ENCODE measurements around the gene ODF4.

ODF4 gene

DNA sequence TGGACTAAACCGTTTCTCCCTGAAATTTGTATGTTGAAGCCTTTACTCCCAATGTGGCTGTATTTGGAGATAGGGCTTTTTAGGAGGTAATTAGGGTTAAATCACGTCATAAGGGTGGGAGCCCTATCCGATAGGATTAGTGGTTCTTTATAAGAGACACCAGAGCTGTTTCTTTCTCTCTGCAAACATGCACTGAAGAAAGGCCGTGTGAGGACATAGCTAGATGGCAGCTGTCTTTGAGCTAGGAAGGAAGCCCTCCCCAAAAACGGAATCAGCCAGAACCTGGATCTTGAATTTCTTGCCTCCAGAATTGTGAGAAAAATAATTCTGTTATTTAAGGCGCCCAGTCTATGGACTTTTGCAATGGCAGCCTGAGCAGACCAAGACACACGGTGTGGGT is 14.1 kb downstream of the ODF4 start:
- TF ChIP-seq, protein P1, sequence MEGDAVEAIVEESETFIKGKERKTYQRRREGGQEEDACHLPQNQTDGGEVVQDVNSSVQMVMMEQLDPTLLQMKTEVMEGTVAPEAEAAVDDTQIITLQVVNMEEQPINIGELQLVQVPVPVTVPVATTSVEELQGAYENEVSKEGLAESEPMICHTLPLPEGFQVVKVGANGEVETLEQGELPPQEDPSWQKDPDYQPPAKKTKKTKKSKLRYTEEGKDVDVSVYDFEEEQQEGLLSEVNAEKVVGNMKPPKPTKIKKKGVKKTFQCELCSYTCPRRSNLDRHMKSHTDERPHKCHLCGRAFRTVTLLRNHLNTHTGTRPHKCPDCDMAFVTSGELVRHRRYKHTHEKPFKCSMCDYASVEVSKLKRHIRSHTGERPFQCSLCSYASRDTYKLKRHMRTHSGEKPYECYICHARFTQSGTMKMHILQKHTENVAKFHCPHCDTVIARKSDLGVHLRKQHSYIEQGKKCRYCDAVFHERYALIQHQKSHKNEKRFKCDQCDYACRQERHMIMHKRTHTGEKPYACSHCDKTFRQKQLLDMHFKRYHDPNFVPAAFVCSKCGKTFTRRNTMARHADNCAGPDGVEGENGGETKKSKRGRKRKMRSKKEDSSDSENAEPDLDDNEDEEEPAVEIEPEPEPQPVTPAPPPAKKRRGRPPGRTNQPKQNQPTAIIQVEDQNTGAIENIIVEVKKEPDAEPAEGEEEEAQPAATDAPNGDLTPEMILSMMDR (IDR thresholded peaks at IDR 0.05; ENCODE audit: control insufficient read depth, extremely low read depth, insufficient read depth) = no peak
- H3K4me3 ChIP-seq (ENCODE audit: low read depth, low read length) = no peak overlapping the region
- no peak for DNase-seq (ENCODE audit: low read depth)

DNA sequence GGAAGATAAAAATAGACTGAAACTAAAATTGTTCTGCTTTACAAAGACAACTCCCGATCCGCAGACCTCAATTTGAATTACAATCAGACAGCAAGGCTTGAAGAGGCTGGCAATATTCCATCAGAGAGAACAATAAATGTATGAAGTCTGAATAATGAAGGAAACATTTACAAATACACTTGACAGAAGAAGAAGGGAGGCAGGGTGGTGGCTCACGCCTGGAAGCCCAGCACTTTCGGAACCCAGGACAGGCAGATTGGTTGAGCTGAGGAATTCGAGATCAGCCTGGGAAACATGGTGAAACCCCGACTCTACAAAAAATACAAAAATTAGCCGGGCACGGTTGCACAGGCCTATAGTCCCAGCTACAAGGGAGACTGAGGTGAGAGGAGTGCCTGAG is 14.6 kb downstream of the ODF4 start:
- H3K4me3 ChIP-seq (ENCODE audit: low read depth, low read length) = no peak overlapping the region
- TF ChIP-seq, protein P1 (IDR thresholded peaks at IDR 0.05; ENCODE audit: control insufficient read depth, extremely low read depth, insufficient read depth) = no peak
- DNase-seq (ENCODE audit: low read depth) = no peak

DNA sequence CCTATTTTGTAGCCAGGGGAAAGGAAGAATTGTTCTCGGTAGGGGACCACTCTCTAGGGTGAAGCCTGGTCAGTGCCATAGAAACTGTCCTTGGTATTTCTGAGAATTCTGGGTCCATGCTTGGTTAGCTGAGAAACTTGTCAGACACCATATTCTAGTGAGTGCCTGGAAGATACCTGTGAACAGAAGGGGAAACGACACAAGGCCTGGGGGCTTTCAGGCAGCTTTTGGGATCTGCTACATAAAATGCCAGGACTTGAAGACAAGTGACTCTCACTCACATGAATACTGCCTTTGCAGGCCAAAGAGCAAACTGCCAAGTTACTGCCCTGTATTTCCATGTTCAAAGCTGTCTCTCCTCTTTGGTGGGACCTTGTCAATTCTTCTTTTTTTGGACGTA is 18.3 kb downstream of the ODF4 start:
- TF ChIP-seq, protein P1 (IDR thresholded peaks at IDR 0.05; ENCODE audit: control insufficient read depth, extremely low read depth, insufficient read depth) = no peak
- no peak for DNase-seq (ENCODE audit: low read depth)
- no peak overlapping the region for H3K4me3 ChIP-seq (ENCODE audit: low read depth, low read length)

DNA sequence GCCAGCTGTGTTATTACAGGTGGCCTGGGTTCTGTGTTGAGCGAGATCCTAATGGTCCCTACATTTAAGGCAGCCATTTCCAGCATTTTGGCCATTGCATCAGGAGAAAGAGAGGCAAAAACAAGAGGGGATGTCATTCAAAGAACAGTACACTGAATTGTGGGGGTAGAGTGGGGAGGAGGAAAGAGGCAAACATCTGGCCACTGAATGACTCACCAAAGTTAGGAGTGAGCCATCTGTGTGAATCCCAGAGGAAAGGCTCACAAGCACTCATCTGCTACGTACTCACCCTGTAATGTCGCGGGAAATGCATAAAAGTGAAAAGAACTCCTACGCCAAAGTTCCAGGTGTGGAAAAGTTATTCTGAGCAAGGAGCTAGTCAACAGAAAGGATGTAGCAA is 20.1 kb downstream of the ODF4 start:
- TF ChIP-seq, protein P1 (IDR thresholded peaks at IDR 0.05; ENCODE audit: control insufficient read depth, extremely low read depth, insufficient read depth) = no peak
- no peak overlapping the region for H3K4me3 ChIP-seq (ENCODE audit: low read depth, low read length)
- DNase-seq (ENCODE audit: low read depth) = no peak

DNA sequence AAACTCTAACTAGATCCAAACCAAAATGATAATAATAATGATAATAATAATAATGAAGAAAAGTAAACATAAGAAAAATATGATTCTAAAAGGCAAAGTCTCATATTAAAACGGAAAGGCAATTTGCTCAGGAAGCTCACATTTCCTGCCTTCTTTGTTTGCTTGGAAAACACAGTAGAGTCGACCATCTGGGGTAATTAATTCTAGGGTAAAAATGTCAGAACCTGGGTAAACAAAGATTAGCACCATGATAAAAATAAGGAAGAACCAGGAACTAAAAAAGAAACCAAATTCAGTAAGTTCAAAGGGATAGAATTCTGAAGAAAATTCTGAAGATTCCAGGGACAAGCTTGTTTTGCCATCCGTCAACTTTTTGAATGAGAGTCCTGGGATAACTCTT is 20.6 kb downstream of the ODF4 start:
- no peak for DNase-seq (ENCODE audit: low read depth)
- H3K4me3 ChIP-seq (ENCODE audit: low read depth, low read length) = no peak overlapping the region
- TF ChIP-seq, protein P1 (IDR thresholded peaks at IDR 0.05; ENCODE audit: control insufficient read depth, extremely low read depth, insufficient read depth) = no peak

DNA sequence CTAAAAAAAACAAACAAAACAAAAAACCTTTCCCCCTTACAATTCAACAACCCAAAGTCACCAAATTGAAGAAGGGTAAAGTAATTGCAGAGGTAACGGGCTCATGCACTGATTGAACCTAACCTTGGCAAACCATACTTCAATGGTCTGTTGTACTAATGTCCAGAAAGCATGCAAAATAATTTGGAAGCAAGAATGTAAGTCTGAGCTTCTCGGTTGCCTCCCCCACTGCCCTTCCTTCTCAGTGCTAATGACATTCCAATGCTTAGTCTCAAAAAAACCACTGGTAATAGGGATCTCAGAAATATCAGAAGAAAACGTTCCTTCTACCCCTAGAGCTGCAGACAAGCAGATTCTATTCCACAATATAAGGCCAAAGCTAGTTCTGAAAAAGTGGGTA is 21.1 kb downstream of the ODF4 start:
- no peak overlapping the region for H3K4me3 ChIP-seq (ENCODE audit: low read depth, low read length)
- TF ChIP-seq, protein P1 (IDR thresholded peaks at IDR 0.05; ENCODE audit: control insufficient read depth, extremely low read depth, insufficient read depth) = no peak
- DNase-seq (ENCODE audit: low read depth) = no peak

DNA sequence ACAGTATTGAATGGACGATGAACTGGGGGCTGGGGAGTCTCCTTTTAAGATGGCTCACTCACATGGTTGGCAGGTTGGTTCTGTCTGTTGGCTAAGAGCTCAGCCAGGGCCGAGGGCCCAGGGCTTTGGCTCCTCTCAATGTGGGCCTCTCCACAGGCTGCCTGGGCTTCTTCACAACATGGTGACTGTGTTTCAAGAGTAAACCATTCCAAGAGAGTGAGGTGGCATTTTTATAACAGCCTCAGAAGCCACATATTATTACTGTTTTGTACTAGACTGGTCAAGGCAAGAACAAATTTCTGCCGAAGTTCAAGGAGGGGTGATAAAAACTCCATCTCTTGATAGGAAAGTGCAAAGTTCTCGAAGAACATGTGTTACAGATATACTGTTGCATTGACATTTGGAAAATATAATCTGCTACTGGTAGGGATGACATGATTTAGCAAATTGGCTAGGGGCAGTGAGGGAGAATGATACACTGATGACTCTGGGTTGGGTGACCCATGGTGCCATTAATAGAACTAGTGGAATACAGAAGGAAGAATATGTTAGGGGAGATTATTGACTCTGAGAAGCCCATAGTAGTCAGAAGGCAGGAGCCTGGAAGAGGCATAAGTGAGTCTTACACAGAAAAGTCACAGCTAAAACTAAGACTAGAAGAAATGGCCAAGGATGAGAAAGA is 23.2 kb downstream of the ODF4 start:
- TF ChIP-seq, protein P1 (IDR thresholded peaks at IDR 0.05; ENCODE audit: control insufficient read depth, extremely low read depth, insufficient read depth) = no peak
- no peak for DNase-seq (ENCODE audit: low read depth)

More for the DNA sequence above, 23.2 kb downstream of the ODF4 start:
- H3K4me3 ChIP-seq (ENCODE audit: low read depth, low read length) = no peak overlapping the region
